CD4-positive, CD25-positive, alpha-beta regulatory T cell (primary cell): Measurements from ENCODE around the gene NUDT13. TPM values are rescaled to one million over a fixed set of nuclear protein-coding genes. Genes with fewer than 3 reads are reported as not detected.

Experiments used
- ATAC-seq, 2 donors: fragments of 150-1000 bp; cut with Tn5 transposase; one replicate each; pipeline ENCODE4 v1.10.0; 2021; ENCODE audit warnings: low read depth in 2 of 2, moderate number of reproducible peaks in 2 of 2, moderate library complexity in 1 of 2
- DNase-seq, 3 donors: peaks; one replicate each; pipeline versions ENCODE4 v3.0.0 to v3.0.0-alpha.2; 2012 to 2022; ENCODE audit warnings: mixed read lengths in 1 of 3
- H3K27ac ChIP-seq: one replicate; pipeline ENCODE4 v1.7.0; 2013; ENCODE audit warnings: mild to moderate bottlenecking, low read length; ENCODE audit not compliant: insufficient read depth, poor library complexity, severe bottlenecking
- H3K27me3 ChIP-seq: one replicate; pipeline ENCODE4 v1.7.0; 2013; ENCODE audit warnings: low read length; ENCODE audit not compliant: control insufficient read depth, insufficient read depth
- H3K36me3 ChIP-seq: one replicate; pipeline ENCODE4 v1.7.0; 2013; ENCODE audit warnings: mild to moderate bottlenecking, low read length, moderate library complexity; ENCODE audit not compliant: control insufficient read depth, insufficient read depth
- H3K4me1 ChIP-seq: 2 replicates; pipeline ENCODE4 v1.7.0; 2013; ENCODE audit warnings: mild to moderate bottlenecking, low read length; ENCODE audit not compliant: insufficient read depth, control insufficient read depth, poor library complexity, severe bottlenecking
- H3K4me3 ChIP-seq: one replicate; pipeline ENCODE4 v1.7.0; 2013; ENCODE audit warnings: low read depth, mild to moderate bottlenecking, low read length, moderate library complexity
- H3K9me3 ChIP-seq, 2 experiments: 1 replicate in 1 of 2; 2 replicates in 1 of 2; pipeline ENCODE4 v1.7.0; 2013; ENCODE audit warnings: low read length in 2 of 2, mild to moderate bottlenecking in 1 of 2, moderate library complexity in 1 of 2; ENCODE audit not compliant: control insufficient read depth in 2 of 2
- H3K27ac Mint-ChIP-seq, 3 donors: one replicate each; pipeline ENCODE4 v1.8.0; 2020 to 2022; ENCODE audit warnings: mild to moderate bottlenecking in 3 of 3, mixed read lengths in 3 of 3, moderate library complexity in 2 of 3
- H3K27me3 Mint-ChIP-seq: one replicate; pipeline ENCODE4 v1.8.0; 2022; ENCODE audit warnings: mild to moderate bottlenecking, mixed read lengths
- H3K36me3 Mint-ChIP-seq: one replicate; pipeline ENCODE4 v1.8.0; 2020; ENCODE audit warnings: mixed read lengths
- H3K4me1 Mint-ChIP-seq, 4 donors: one replicate each; pipeline ENCODE4 v1.8.0; 2020 to 2022; ENCODE audit warnings: mixed read lengths in 4 of 4, mild to moderate bottlenecking in 1 of 4
- H3K4me3 Mint-ChIP-seq, 4 donors: one replicate each; pipeline ENCODE4 v1.8.0; 2020 to 2022; ENCODE audit warnings: mild to moderate bottlenecking in 4 of 4, mixed read lengths in 4 of 4, moderate library complexity in 3 of 4
- H3K9me3 Mint-ChIP-seq, 7 donors: one replicate each; pipeline ENCODE4 v1.8.0; 2020 to 2022; ENCODE audit warnings: mixed read lengths in 7 of 7, mild to moderate bottlenecking in 3 of 7, moderate library complexity in 2 of 7
- polyA plus RNA-seq, 4 donors: library from polyadenylated mRNA; unstranded; fragments of 300-500 nt; fragmentation: Illumina TruSeq; gene quantifications; one replicate each; pipeline ENCODE4 v1.2.3, GENCODE V29; 2021
- total RNA-seq: library from RNA; stranded (reverse); gene quantifications from one replicate; pipeline ENCODE4 v1.2.3, GENCODE V29; 2022

Gene NUDT13
- total and polyA plus RNA-seq, 5 donors from 2014 or later: 0.49 to 1.8 (median 0.72) TPM

GRCh38 chr10:73094986-73095480, 15.2 kb upstream of the NUDT13 start:
- H3K27ac ChIP-seq: peak overlapping the region; percentile 95
- H3K9me3 Mint-ChIP-seq: no peaks in the 10 kb centered on the region
- peaks cover 6% of the 10 kb centered on the region for H3K36me3 Mint-ChIP-seq
- ATAC-seq: no peak
- no peaks in the 10 kb centered on the region for H3K9me3 ChIP-seq
- H3K4me3 Mint-ChIP-seq: peak overlapping the region; percentile 90 to 99 (median 95)
- peaks cover 22% of the 10 kb centered on the region for H3K4me1 ChIP-seq
- peaks cover 2% of the 10 kb centered on the region for H3K36me3 ChIP-seq
- peaks cover 26 to 46% (median 37%) of the 10 kb centered on the region in 4 donors for H3K4me1 Mint-ChIP-seq
- peak overlapping the region in 2 of 3 donors; percentile 89 to 97 for H3K27ac Mint-ChIP-seq
- DNase-seq: peak in 1 of 3 donors; percentile 17
- no peaks in the 10 kb centered on the region for H3K27me3 Mint-ChIP-seq
- no peaks in the 10 kb centered on the region for H3K27me3 ChIP-seq
- H3K4me3 ChIP-seq: peak overlapping the region; percentile 84

- H3K4me1 Mint-ChIP-seq: peaks cover 26 to 46% (median 37%) of the 10 kb centered on the region in 4 donors
- H3K4me3 ChIP-seq: peak overlapping the region; percentile 84
- no peaks in the 10 kb centered on the region for H3K9me3 ChIP-seq
- peaks cover 22% of the 10 kb centered on the region for H3K4me1 ChIP-seq
- H3K27me3 ChIP-seq: no peaks in the 10 kb centered on the region
- peaks cover 6% of the 10 kb centered on the region for H3K36me3 Mint-ChIP-seq
- peaks cover 2% of the 10 kb centered on the region for H3K36me3 ChIP-seq
- ATAC-seq: no peak
- H3K27ac Mint-ChIP-seq: peak overlapping the region; percentile 89 to 97 (median 97)
- H3K27ac ChIP-seq: peak overlapping the region; percentile 95
- no peaks in the 10 kb centered on the region for H3K9me3 Mint-ChIP-seq
- no peaks in the 10 kb centered on the region for H3K27me3 Mint-ChIP-seq
- DNase-seq: peak; percentile 33 to 45 (median 44)
- peak overlapping the region; percentile 90 to 99 (median 95) for H3K4me3 Mint-ChIP-seq
Observed at GRCh38 chr10:73095481-73096021, 14.7 kb upstream of the NUDT13 start.

- Mint-ChIP-seq H3K4me1 (peaks cover 26 to 46% (median 37%) of the 10 kb centered on the region in 4 donors), H3K9me3 (no peaks in the 10 kb centered on the region), H3K4me3 (peak overlapping the region; percentile 90 to 99 (median 95)), H3K27ac (peak overlapping the region; percentile 89 to 97 (median 97)), H3K27me3 (no peaks in the 10 kb centered on the region), H3K36me3 (peaks cover 6% of the 10 kb centered on the region)
- H3K4me1 ChIP-seq: peaks cover 22% of the 10 kb centered on the region
- H3K9me3 ChIP-seq: no peaks in the 10 kb centered on the region
- peak overlapping the region; percentile 84 for H3K4me3 ChIP-seq
- peaks cover 2% of the 10 kb centered on the region for H3K36me3 ChIP-seq
- ATAC-seq (peak; percentile 42 to 44), DNase-seq (peak; percentile 51 to 84 (median 66))
- no peaks in the 10 kb centered on the region for H3K27me3 ChIP-seq
- peak overlapping the region; percentile 95 for H3K27ac ChIP-seq
Observed at GRCh38 chr10:73096041-73096448, 14.2 kb upstream of the NUDT13 start.

- H3K9me3 Mint-ChIP-seq: no peaks in the 10 kb centered on the region
- ATAC-seq (peak; percentile 89), DNase-seq (peak; percentile 94 to 98 (median 98))
- H3K27me3 Mint-ChIP-seq: no peaks in the 10 kb centered on the region
- Histone ChIP-seq H3K27me3 (no peaks in the 10 kb centered on the region), H3K4me1 (peaks cover 22% of the 10 kb centered on the region), H3K27ac (peak within 1 kb of the TSS; percentile 95), H3K9me3 (no peaks in the 10 kb centered on the region), H3K4me3 (peak within 1 kb of the TSS; percentile 84), H3K36me3 (peaks cover 2% of the 10 kb centered on the region)
- H3K27ac Mint-ChIP-seq: peak within 1 kb of the TSS; percentile 89 to 97 (median 97)
- peaks cover 24 to 44% (median 35%) of the 10 kb centered on the region in 4 donors for H3K4me1 Mint-ChIP-seq
- peak within 1 kb of the TSS; percentile 90 to 99 (median 95) for H3K4me3 Mint-ChIP-seq
- peaks cover 3% of the 10 kb centered on the region for H3K36me3 Mint-ChIP-seq
Observed at GRCh38 chr10:73096449-73097304, 13.6 kb upstream of the NUDT13 start, which contains the start of gene P4HA1. Gene P4HA1, minus strand, starts transcription at chr10:73096866. Its CDS starts 21,983 bp downstream, at chr10:73074883.

GRCh38 chr10:73097305-73097670, 13.0 kb upstream of the NUDT13 start:
- ATAC-seq: no peak
- H3K4me1 Mint-ChIP-seq: peaks cover 19 to 40% (median 33%) of the 10 kb centered on the region in 4 donors
- H3K4me3 Mint-ChIP-seq: peak overlapping the region; percentile 90 to 99 (median 95)

GRCh38 chr10:73099141-73099540, 11.1 kb upstream of the NUDT13 start:
- Mint-ChIP-seq H3K27ac (no peak overlapping the region), H3K4me3 (no peak overlapping the region), H3K9me3 (no peaks in the 10 kb centered on the region), H3K36me3 (peaks cover 4% of the 10 kb centered on the region), H3K27me3 (no peaks in the 10 kb centered on the region), H3K4me1 (peaks cover 14 to 36% (median 25%) of the 10 kb centered on the region in 4 donors)
- Histone ChIP-seq H3K4me1 (peaks cover 19% of the 10 kb centered on the region), H3K27ac (no peak overlapping the region), H3K9me3 (no peaks in the 10 kb centered on the region), H3K4me3 (no peak overlapping the region), H3K27me3 (no peaks in the 10 kb centered on the region), H3K36me3 (no peaks in the 10 kb centered on the region)
- no peak for DNase-seq
- no peak for ATAC-seq

More at GRCh38 chr10:73097305-73097670, 13.0 kb upstream of the NUDT13 start:
- Histone ChIP-seq H3K27ac (peak overlapping the region; percentile 95), H3K4me3 (peak overlapping the region; percentile 79), H3K9me3 (no peaks in the 10 kb centered on the region), H3K27me3 (no peaks in the 10 kb centered on the region), H3K36me3 (no peaks in the 10 kb centered on the region), H3K4me1 (peaks cover 22% of the 10 kb centered on the region)
- Mint-ChIP-seq H3K27ac (peak overlapping the region; percentile 89 to 97 (median 97)), H3K27me3 (no peaks in the 10 kb centered on the region), H3K9me3 (no peaks in the 10 kb centered on the region), H3K36me3 (peaks cover 4% of the 10 kb centered on the region)
- no peak for DNase-seq

GRCh38 chr10:73106301-73106700, 4.0 kb upstream of the NUDT13 start:
- Histone ChIP-seq H3K4me1 (peaks cover 5% of the 10 kb centered on the region), H3K27ac (no peak overlapping the region), H3K36me3 (no peaks in the 10 kb centered on the region), H3K27me3 (no peaks in the 10 kb centered on the region), H3K4me3 (no peak overlapping the region), H3K9me3 (no peaks in the 10 kb centered on the region)
- ATAC-seq (no peak), DNase-seq (no peak)
- H3K4me1 Mint-ChIP-seq: peaks cover 6 to 14% (median 10%) of the 10 kb centered on the region in 4 donors
- peaks cover 16% of the 10 kb centered on the region for H3K36me3 Mint-ChIP-seq
- H3K27ac Mint-ChIP-seq: no peak overlapping the region
- H3K27me3 Mint-ChIP-seq: no peaks in the 10 kb centered on the region
- peaks cover 0 to 2% (median 0%) of the 10 kb centered on the region in 7 donors for H3K9me3 Mint-ChIP-seq
- H3K4me3 Mint-ChIP-seq: peak overlapping the region in 1 of 4 donors; percentile 74
